HFF-Myc (cell line): ENCODE results near the gene SHISA8.

Experiments
- DNase-seq: peaks from one replicate; pipeline ENCODE4 v3.0.0-alpha.2; 2011; ENCODE audit warnings: low read depth; ENCODE audit errors: extremely low read depth
- H3K4me3 ChIP-seq: replicated peaks from 2 replicates; pipeline ENCODE4 v1.5.1; 2011; ENCODE audit warnings: low read depth, mild to moderate bottlenecking, control low read depth, low read length
- CTCF ChIP-seq: IDR thresholded peaks from 2 replicates; pipeline ENCODE4 v1.5.1; 2012; ENCODE audit warnings: mild to moderate bottlenecking, low read depth, low read length, control low read depth; ENCODE audit errors: missing control alignments

Gene SHISA8

GRCh38 chr22:41908411-41909309 is 6.2 kb downstream of the SHISA8 start:
- no peak for TF ChIP-seq CTCF

GRCh38 chr22:41907436-41908401 is 7.2 kb downstream of the SHISA8 start:
- DNase-seq, result no peak
- no peak overlapping the region for H3K4me3 ChIP-seq
- no peak for TF ChIP-seq CTCF

More at GRCh38 chr22:41908411-41909309, 6.2 kb downstream of the SHISA8 start:
- DNase-seq, result no peak
- H3K4me3 ChIP-seq, result no peak overlapping the region

- no peak for DNase-seq
- H3K4me3 ChIP-seq, result no peak overlapping the region
- no peak for TF ChIP-seq CTCF
Observed at GRCh38 chr22:41906822-41907221, 8.1 kb downstream of the SHISA8 start.

- H3K4me3 ChIP-seq, result no peak overlapping the region
- no peak for TF ChIP-seq CTCF
- DNase-seq, result no peak
Observed at GRCh38 chr22:41905411-41906202, 9.3 kb downstream of the SHISA8 start.

- TF ChIP-seq CTCF, result no peak
- no peak overlapping the region for H3K4me3 ChIP-seq
- no peak for DNase-seq
Observed at GRCh38 chr22:41904450-41905410, 10.1 kb downstream of the SHISA8 start.
